ENCODE data around the gene INSYN2B. TPM values are rescaled to one million over a fixed set of nuclear protein-coding genes. Genes with fewer than 3 reads are reported as not detected.

Gene INSYN2B
- total RNA-seq, 1 donor from 2014 or later, result 0.26 TPM

DNA sequence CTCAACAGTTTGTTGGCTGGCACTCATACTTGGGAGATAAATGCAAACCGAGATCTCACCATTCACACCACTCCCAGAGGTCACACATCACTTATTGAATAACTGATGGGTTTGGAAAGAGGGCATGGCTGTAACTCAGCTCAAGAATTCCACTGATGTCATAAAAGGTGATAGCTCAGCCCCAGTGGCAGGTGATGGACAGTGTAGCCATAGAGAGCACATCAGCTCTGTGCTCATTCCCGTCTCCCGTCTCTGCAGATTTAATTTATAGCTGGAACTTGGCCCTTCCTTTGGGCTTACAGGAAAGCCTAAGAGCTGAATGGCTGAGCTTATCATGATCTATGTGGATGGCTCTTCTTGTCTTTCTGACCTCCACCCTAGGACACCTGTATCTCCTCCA, 59.8 kb downstream of the INSYN2B start:
- Mint-ChIP-seq H3K4me1 (no peaks in the 10 kb centered on the region), H3K36me3 (no peaks in the 10 kb centered on the region), H3K4me3 (no peak overlapping the region), H3K27ac (no peak overlapping the region), H3K9me3 (no peaks in the 10 kb centered on the region), H3K27me3 (ENCODE audit: insufficient read depth, low read depth) (peaks cover 2% of the 10 kb centered on the region)
- Histone ChIP-seq H3K27me3 (no peaks in the 10 kb centered on the region), H3K79me2 (ENCODE audit: low read depth) (no peaks in the 10 kb centered on the region), H3K4me3 (no peak overlapping the region), H4K20me1 (ENCODE audit: low read depth) (no peaks in the 10 kb centered on the region), H2AFZ (replicated peaks) (no peak overlapping the region), H3K27ac (no peak overlapping the region), H3K4me2 (no peak overlapping the region), H3K9me3 (ENCODE audit: low read depth) (no peaks in the 10 kb centered on the region), H3K36me3 (no peaks in the 10 kb centered on the region), H3K9ac (no peak overlapping the region), H3F3A (ENCODE audit: low read depth) (no peaks in the 10 kb centered on the region), H3K4me1 (peaks cover 11% of the 10 kb centered on the region)
- TF ChIP-seq EZH2phosphoT487 (IDR thresholded peaks at IDR 0.05) (no peak), EZH2 (IDR thresholded peaks at IDR 0.05) (no peak)
- TF ChIP-seq, protein P1, sequence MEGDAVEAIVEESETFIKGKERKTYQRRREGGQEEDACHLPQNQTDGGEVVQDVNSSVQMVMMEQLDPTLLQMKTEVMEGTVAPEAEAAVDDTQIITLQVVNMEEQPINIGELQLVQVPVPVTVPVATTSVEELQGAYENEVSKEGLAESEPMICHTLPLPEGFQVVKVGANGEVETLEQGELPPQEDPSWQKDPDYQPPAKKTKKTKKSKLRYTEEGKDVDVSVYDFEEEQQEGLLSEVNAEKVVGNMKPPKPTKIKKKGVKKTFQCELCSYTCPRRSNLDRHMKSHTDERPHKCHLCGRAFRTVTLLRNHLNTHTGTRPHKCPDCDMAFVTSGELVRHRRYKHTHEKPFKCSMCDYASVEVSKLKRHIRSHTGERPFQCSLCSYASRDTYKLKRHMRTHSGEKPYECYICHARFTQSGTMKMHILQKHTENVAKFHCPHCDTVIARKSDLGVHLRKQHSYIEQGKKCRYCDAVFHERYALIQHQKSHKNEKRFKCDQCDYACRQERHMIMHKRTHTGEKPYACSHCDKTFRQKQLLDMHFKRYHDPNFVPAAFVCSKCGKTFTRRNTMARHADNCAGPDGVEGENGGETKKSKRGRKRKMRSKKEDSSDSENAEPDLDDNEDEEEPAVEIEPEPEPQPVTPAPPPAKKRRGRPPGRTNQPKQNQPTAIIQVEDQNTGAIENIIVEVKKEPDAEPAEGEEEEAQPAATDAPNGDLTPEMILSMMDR (IDR thresholded peaks at IDR 0.05), result no peak
- DNase-seq (ENCODE audit: low spot score), result no peak

DNA sequence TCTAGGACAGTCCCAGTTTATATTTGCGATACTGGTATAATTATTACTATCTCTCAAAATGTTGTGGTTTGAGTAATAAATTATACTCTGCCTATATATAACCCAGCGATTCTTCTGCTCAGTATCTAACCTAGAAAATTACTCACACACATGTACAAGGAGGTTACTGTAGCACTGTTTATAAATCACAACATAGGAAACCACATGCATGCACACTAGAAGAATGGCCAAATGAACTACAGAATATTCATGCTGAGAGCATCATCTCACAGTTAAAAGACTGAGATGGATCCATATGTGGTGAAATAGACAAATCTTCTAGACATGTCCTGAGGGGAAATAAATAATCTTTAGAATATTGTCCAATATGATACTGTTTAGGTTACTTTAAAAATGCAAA, 62.1 kb downstream of the INSYN2B start:
- no peak for DNase-seq (ENCODE audit: low spot score)
- H4K20me1 ChIP-seq (ENCODE audit: low read depth), result no peaks in the 10 kb centered on the region
- no peaks in the 10 kb centered on the region for H3K27me3 ChIP-seq
- no peak overlapping the region for H3K4me2 ChIP-seq
- no peak overlapping the region for H3K27ac Mint-ChIP-seq
- H3K9me3 Mint-ChIP-seq, result no peaks in the 10 kb centered on the region
- no peaks in the 10 kb centered on the region for H3K36me3 Mint-ChIP-seq
- H3K36me3 ChIP-seq, result no peaks in the 10 kb centered on the region
- H3K9me3 ChIP-seq (ENCODE audit: low read depth), result no peaks in the 10 kb centered on the region
- H3K27me3 Mint-ChIP-seq (ENCODE audit: insufficient read depth, low read depth), result no peaks in the 10 kb centered on the region
- no peak overlapping the region for H2AFZ ChIP-seq (replicated peaks)
- H3K79me2 ChIP-seq (ENCODE audit: low read depth), result no peaks in the 10 kb centered on the region
- TF ChIP-seq EZH2phosphoT487 (IDR thresholded peaks at IDR 0.05), result no peak
- TF ChIP-seq, protein P1 (IDR thresholded peaks at IDR 0.05), result no peak
- no peak for TF ChIP-seq EZH2 (IDR thresholded peaks at IDR 0.05)
- H3K4me3 Mint-ChIP-seq, result no peak overlapping the region
- H3K4me1 ChIP-seq, result no peaks in the 10 kb centered on the region
- H3K9ac ChIP-seq, result no peak overlapping the region
- H3K27ac ChIP-seq, result no peak overlapping the region
- no peaks in the 10 kb centered on the region for H3F3A ChIP-seq (ENCODE audit: low read depth)
- no peaks in the 10 kb centered on the region for H3K4me1 Mint-ChIP-seq
- H3K4me3 ChIP-seq, result no peak overlapping the region

DNA sequence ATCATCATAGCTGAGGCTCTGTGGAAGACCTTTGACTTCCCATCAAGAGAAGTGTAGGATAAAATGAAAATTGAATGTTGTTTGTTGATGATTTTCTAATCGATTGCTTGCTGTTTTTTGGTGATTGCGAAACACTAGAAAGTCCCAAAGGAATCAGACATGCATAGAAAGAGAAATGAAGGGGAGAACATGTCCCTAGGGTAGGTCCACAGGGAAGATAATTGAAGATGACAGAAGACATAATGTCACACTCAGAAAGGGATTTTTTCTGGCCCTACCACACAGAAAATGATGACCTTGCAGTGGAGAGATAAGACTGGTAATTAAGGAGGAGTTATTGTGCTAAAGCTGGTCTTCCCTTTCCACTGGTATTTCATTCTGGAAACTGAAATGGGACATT, 62.8 kb downstream of the INSYN2B start:
- Histone ChIP-seq H3K4me3 (no peak overlapping the region), H3K79me2 (ENCODE audit: low read depth) (no peaks in the 10 kb centered on the region), H3K4me1 (no peaks in the 10 kb centered on the region), H3F3A (ENCODE audit: low read depth) (no peaks in the 10 kb centered on the region), H3K4me2 (no peak overlapping the region), H3K9ac (no peak overlapping the region), H2AFZ (replicated peaks) (no peak overlapping the region), H3K9me3 (ENCODE audit: low read depth) (no peaks in the 10 kb centered on the region), H3K36me3 (no peaks in the 10 kb centered on the region), H4K20me1 (ENCODE audit: low read depth) (no peaks in the 10 kb centered on the region), H3K27me3 (no peaks in the 10 kb centered on the region), H3K27ac (no peak overlapping the region)
- no peak overlapping the region for H3K4me3 Mint-ChIP-seq
- no peak for DNase-seq (ENCODE audit: low spot score)
- no peaks in the 10 kb centered on the region for H3K27me3 Mint-ChIP-seq (ENCODE audit: insufficient read depth, low read depth)
- H3K4me1 Mint-ChIP-seq, result no peaks in the 10 kb centered on the region
- no peaks in the 10 kb centered on the region for H3K36me3 Mint-ChIP-seq
- no peak for TF ChIP-seq EZH2phosphoT487 (IDR thresholded peaks at IDR 0.05)
- TF ChIP-seq, protein P1 (IDR thresholded peaks at IDR 0.05), result no peak
- no peak for TF ChIP-seq EZH2 (IDR thresholded peaks at IDR 0.05)
- H3K9me3 Mint-ChIP-seq, result no peaks in the 10 kb centered on the region
- no peak overlapping the region for H3K27ac Mint-ChIP-seq

Measured in neural progenitor cell (in vitro differentiated cells).